Karpas-422 (cell line): ENCODE data around the gene NYAP2. TPM values are rescaled to one million over a fixed set of nuclear protein-coding genes. Genes with fewer than 3 reads are reported as not detected.
A peak's percentile ranks its signal among the peaks of the same experiment; 100 is the strongest.

Source experiments
- DNase-seq: peaks from one replicate; pipeline ENCODE4 v3.0.0-alpha.2; 2015
- H2AFZ ChIP-seq: fragments of 200-600 bp; sonication (generic); 2 replicates; pipeline ENCODE4 v1.6.1; 2014; ENCODE audit warnings: antibody characterized with exemption, low read length, mixed read lengths
- H3K27ac ChIP-seq: fragments of 200-600 bp; sonication (generic); 2 replicates; pipeline ENCODE4 v1.5.1; 2014; ENCODE audit warnings: mild to moderate bottlenecking, low read length, moderate library complexity
- H3K27me3 ChIP-seq: fragments of 200-600 bp; sonication (generic); 2 replicates; pipeline ENCODE4 v1.6.1; 2014; ENCODE audit warnings: low read length, mixed read lengths
- H3K36me3 ChIP-seq: fragments of 200-600 bp; sonication (generic); 2 replicates; pipeline ENCODE4 v1.6.1; 2014; ENCODE audit warnings: low read length, mixed read lengths; ENCODE audit not compliant: insufficient read depth
- H3K4me1 ChIP-seq: fragments of 200-600 bp; sonication (generic); 2 replicates; pipeline ENCODE4 v1.6.1; 2014; ENCODE audit warnings: mild to moderate bottlenecking, low read length, mixed read lengths
- H3K4me2 ChIP-seq: fragments of 200-600 bp; sonication (generic); 2 replicates; pipeline ENCODE4 v1.6.1; 2014; ENCODE audit warnings: low read length, low read depth, mild to moderate bottlenecking; ENCODE audit not compliant: poor library complexity, severe bottlenecking
- H3K4me3 ChIP-seq: fragments of 200-600 bp; sonication (generic); 2 replicates; pipeline ENCODE4 v1.5.1; 2014; ENCODE audit warnings: mild to moderate bottlenecking, antibody characterized with exemption, low read length, mixed read lengths
- H3K79me2 ChIP-seq: fragments of 200-600 bp; sonication (generic); 2 replicates; pipeline ENCODE4 v1.6.1; 2014; ENCODE audit warnings: mild to moderate bottlenecking, low read length, mixed read lengths
- H3K9ac ChIP-seq: fragments of 200-600 bp; sonication (generic); 2 replicates; pipeline ENCODE4 v1.6.0; 2014; ENCODE audit warnings: low read length
- H3K9me2 ChIP-seq: fragments of 200-600 bp; sonication (generic), shearing (Covaris generic); replicated peaks from 2 replicates; pipeline ENCODE4 v1.6.0; 2014; ENCODE audit warnings: mild to moderate bottlenecking, low read length, moderate library complexity; ENCODE audit not compliant: insufficient read depth
- H3K9me3 ChIP-seq: fragments of 300-700, 200-600 bp; sonication (generic); 2 replicates; pipeline ENCODE4 v1.6.1; 2014; ENCODE audit warnings: low read length, mixed read lengths
- H4K20me1 ChIP-seq: fragments of 200-600 bp; sonication (generic); 2 replicates; pipeline ENCODE4 v1.6.1; 2014; ENCODE audit warnings: mild to moderate bottlenecking, antibody characterized with exemption, low read length, low read depth; ENCODE audit not compliant: insufficient read depth
- total RNA-seq: library from RNA; depleted of rRNA; stranded (reverse); fragments of >200 nt; shearing (Covaris generic); gene quantifications from 2 replicates; pipeline ENCODE4 v1.2.3, GENCODE V29; 2014; ENCODE audit warnings: low replicate concordance

Gene NYAP2
- total RNA-seq, 1 experiment from 2014 or later, result not detected

DNA sequence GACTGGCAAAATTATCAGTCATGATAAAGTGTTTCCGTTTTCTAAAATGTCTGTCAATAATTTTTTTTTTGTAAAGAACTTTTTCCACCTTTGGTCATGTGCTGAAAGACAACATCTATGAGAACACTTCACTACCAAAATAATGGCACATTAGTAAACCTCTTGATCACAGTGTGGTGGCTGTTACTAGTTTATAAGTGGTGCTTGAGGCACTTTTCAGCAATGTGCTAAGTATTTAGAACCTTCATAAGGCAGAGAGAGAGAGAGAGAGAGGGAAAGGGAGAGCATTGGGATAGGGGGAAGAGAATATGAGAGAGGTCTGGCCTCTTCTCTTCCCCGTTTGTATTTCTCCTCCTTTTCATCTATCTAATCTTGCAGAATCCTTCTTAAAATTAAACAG lies 1.1 kb upstream of the NYAP2 start:
- Histone ChIP-seq H3K9ac (no peak overlapping the region), H3K4me1 (no peaks in the 10 kb centered on the region), H3K36me3 (no peaks in the 10 kb centered on the region), H3K27ac (no peak overlapping the region), H3K9me3 (no peaks in the 10 kb centered on the region), H4K20me1 (no peaks in the 10 kb centered on the region), H3K27me3 (no peaks in the 10 kb centered on the region), H2AFZ (no peak overlapping the region), H3K4me2 (no peak overlapping the region), H3K79me2 (no peaks in the 10 kb centered on the region), H3K4me3 (no peak overlapping the region), H3K9me2 (no peaks in the 10 kb centered on the region)
- no peak for DNase-seq

DNA sequence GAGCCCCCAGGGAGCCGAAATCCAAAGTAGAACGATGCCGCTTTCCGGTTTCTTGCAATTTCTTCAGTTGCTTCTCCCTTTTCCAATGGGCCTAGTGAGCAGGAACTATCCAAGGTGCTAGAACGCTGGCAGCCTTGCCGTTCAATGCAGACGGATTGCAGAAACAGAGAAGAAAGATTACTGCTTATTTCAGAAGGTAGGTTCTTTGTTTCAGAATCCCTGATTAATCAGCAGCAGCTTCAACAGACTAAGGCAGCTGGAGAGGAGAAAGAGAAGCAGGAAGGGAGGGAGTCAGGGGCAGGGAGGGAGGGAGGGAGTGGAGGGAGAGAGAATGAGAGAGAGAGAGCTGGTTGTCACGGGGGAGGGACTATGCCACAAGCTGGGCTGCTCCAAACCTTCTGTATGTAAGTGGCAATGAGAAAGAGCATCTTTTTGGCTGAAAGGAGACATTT lies 576 bp downstream of the NYAP2 start:
- Histone ChIP-seq H3K9me3 (no peaks in the 10 kb centered on the region), H3K4me2 (no peak overlapping the region), H3K79me2 (no peaks in the 10 kb centered on the region), H3K9ac (no peak overlapping the region), H2AFZ (no peak overlapping the region), H3K27me3 (no peaks in the 10 kb centered on the region), H4K20me1 (no peaks in the 10 kb centered on the region), H3K36me3 (no peaks in the 10 kb centered on the region), H3K27ac (no peak overlapping the region), H3K9me2 (no peaks in the 10 kb centered on the region), H3K4me1 (no peaks in the 10 kb centered on the region), H3K4me3 (no peak overlapping the region)
- peak; percentile 53 for DNase-seq

DNA sequence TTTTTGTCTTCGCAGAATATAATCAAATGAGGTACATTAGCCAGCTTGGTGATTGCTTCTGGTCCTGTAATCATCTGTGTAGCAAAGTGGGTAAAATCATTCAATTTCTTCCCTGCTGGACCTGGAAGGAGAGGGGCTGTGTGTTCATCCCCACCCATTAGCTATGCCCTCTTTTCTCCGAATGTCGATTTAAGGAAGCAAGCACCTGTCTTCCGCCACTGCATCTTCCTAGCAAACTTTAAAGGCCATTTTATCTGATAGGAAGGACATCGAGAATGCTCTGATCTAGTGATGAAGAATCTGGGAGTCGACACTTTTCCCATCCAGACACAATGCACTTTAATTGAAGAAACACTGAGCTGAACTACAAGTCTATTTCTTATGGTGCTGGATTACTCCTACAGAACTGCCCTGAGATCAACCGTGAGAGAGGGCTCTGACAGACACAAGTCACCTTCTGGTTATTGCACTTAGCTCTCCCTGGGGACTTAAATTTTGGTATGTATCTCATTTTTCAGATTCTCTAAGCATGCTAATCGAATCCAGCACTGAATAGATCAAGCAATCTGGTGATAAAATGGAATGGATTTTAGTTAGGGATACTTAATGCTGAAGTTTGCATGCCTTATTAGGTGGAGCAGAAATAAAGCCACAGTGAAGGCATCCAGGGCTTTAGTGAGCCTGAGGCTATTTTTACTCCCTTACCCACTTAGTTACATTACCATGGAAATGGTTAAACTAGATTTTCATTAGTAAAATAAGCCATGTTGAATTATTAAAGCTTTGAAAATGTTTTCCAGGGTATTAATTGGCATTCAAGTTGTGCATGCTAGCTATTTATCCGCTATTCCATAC lies 1.3 kb downstream of the NYAP2 start:
- Histone ChIP-seq H3K9me2 (no peaks in the 10 kb centered on the region), H3K79me2 (no peaks in the 10 kb centered on the region), H2AFZ (no peak overlapping the region), H3K4me2 (no peak overlapping the region), H3K9ac (no peak overlapping the region), H3K36me3 (no peaks in the 10 kb centered on the region), H3K4me3 (no peak overlapping the region), H3K27me3 (no peaks in the 10 kb centered on the region), H3K4me1 (no peaks in the 10 kb centered on the region), H4K20me1 (no peaks in the 10 kb centered on the region), H3K9me3 (no peaks in the 10 kb centered on the region), H3K27ac (no peak overlapping the region)
- DNase-seq, result no peak

DNA sequence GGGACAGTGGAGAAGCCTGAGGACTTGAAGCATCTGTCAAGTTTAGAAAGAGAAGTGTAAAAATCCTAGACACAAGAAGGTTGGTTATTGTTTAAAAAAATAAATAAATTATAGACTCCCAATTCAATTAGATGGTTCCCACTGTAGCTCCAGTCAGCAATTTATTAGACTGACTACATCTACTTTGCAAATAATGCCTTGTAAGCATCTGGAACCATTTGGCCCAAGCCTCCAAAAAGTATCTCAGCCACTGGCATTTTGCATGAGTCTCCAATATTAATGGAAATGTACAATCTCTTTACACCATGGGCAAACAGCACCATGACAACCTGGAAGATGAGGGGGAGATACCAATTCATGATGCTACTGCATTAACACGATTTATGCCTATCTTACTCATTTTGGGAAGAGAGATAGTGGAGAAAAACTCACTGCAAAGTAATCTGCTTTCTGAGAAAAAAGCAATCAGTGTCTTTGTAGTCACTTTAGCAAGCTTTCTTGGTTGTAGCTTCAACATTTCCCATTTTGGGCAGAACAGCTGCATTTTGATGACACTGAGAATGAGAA lies 2.8 kb downstream of the NYAP2 start:
- Histone ChIP-seq H3K4me1 (no peaks in the 10 kb centered on the region), H4K20me1 (no peaks in the 10 kb centered on the region), H3K9me3 (no peaks in the 10 kb centered on the region), H3K4me3 (no peak overlapping the region), H3K36me3 (no peaks in the 10 kb centered on the region), H3K9ac (no peak overlapping the region), H3K9me2 (no peaks in the 10 kb centered on the region), H3K27ac (no peak overlapping the region), H3K79me2 (no peaks in the 10 kb centered on the region), H3K4me2 (no peak overlapping the region), H3K27me3 (no peaks in the 10 kb centered on the region), H2AFZ (no peak overlapping the region)
- no peak for DNase-seq

DNA sequence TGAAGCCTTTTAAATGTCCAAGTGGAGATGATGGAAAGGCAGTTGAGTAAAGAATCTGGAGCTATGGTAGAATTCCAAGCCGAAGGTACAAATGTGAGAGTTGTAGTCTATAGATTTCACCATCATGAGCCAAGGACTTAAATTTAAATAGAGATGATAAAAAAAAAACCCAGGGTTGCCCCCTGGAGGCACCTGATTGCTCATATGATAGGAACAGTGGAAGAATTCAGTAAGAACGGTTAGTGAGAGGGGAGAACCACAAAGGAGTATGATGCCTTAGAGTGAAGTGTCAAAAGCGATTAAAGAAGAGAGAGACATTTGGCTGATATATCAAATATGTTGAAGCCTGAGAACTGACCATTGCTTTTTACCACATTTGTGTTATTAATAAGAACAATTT lies 11.9 kb downstream of the NYAP2 start:
- Histone ChIP-seq H3K27ac (no peak overlapping the region), H4K20me1 (no peaks in the 10 kb centered on the region), H3K9me3 (no peaks in the 10 kb centered on the region), H3K4me3 (no peak overlapping the region), H3K9me2 (no peaks in the 10 kb centered on the region), H3K79me2 (no peaks in the 10 kb centered on the region), H3K4me2 (no peak overlapping the region), H3K27me3 (no peaks in the 10 kb centered on the region), H3K36me3 (no peaks in the 10 kb centered on the region), H3K9ac (no peak overlapping the region), H2AFZ (no peak overlapping the region), H3K4me1 (no peaks in the 10 kb centered on the region)
- DNase-seq, result peak; percentile 61

DNA sequence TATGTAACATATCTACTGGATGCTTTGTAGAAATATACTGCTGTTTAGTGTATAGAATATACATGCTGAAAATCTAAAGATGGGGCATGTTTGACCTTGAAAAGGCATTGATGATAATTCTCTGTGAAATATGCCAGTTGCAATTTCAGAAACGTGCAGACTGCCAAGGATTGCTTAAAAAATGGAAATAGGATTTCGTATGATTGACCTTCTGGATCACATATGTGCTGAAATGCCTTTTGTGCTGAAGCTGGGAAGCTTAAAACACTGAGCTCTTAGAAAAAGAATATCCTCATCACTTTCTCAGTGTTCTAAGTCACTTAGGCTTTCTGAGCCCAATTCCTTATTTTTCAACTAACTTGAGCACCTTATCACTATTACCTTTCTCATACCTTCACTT lies 14.3 kb downstream of the NYAP2 start:
- H3K4me1 ChIP-seq, result no peaks in the 10 kb centered on the region
- no peaks in the 10 kb centered on the region for H3K79me2 ChIP-seq
- H3K27ac ChIP-seq, result no peak overlapping the region

DNA sequence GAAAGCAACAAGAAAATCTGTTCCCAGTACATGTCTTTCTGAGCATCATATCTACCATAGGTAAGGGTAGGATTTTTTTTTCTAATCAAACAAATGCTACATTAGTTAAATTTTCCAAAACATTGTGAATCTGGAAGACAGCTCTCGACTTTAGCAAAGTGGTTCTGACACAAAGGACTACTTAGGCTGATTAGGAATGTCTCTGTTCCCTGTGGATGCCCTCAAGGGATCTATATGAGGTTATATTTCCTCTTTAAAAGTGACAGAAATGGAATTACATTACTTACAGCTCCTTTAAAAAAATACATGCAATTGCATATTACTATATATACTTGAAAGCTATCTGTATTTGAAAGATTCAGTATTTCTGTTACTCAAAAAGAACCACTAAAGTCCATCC lies 15.4 kb downstream of the NYAP2 start:
- H3K4me3 ChIP-seq, result no peak overlapping the region
- DNase-seq, result no peak
- H3K4me2 ChIP-seq, result no peak overlapping the region
- H3K4me1 ChIP-seq, result no peaks in the 10 kb centered on the region
- H2AFZ ChIP-seq, result no peak overlapping the region
- H3K27ac ChIP-seq, result no peak overlapping the region
- no peak overlapping the region for H3K9ac ChIP-seq
- no peaks in the 10 kb centered on the region for H3K9me2 ChIP-seq
- no peaks in the 10 kb centered on the region for H3K36me3 ChIP-seq
- H3K79me2 ChIP-seq, result no peaks in the 10 kb centered on the region
- no peaks in the 10 kb centered on the region for H3K27me3 ChIP-seq
- no peaks in the 10 kb centered on the region for H3K9me3 ChIP-seq
- no peaks in the 10 kb centered on the region for H4K20me1 ChIP-seq

More for the DNA sequence above, 14.3 kb downstream of the NYAP2 start:
- Histone ChIP-seq H3K9ac (no peak overlapping the region), H3K9me2 (no peaks in the 10 kb centered on the region), H3K27me3 (no peaks in the 10 kb centered on the region), H2AFZ (no peak overlapping the region), H3K4me2 (no peak overlapping the region), H3K36me3 (no peaks in the 10 kb centered on the region), H3K9me3 (no peaks in the 10 kb centered on the region), H4K20me1 (no peaks in the 10 kb centered on the region), H3K4me3 (no peak overlapping the region)
- peak; percentile 15 for DNase-seq

DNA sequence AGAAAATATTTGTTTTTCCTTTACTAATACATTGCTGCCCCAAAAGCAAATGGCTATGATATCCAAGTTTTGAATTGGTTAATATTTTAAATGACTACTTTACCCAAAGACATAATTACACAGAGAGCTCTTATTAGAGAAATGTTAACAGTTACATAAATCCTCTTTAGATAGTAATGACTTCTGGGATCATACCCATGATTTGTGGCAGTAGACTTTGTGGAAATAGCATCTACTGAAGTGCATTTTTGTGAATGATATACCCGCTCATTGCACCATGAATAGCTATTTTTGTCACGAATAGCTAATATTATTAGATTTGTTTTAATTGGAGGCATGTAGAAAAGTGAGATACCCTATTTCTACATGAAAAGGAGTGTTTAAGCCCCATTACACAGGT lies 15.8 kb downstream of the NYAP2 start:
- Histone ChIP-seq H3K9me2 (no peaks in the 10 kb centered on the region), H3K27ac (no peak overlapping the region), H3K4me3 (no peak overlapping the region), H3K9ac (no peak overlapping the region), H3K27me3 (no peaks in the 10 kb centered on the region), H4K20me1 (no peaks in the 10 kb centered on the region), H3K4me2 (no peak overlapping the region), H3K36me3 (no peaks in the 10 kb centered on the region), H3K9me3 (no peaks in the 10 kb centered on the region), H3K79me2 (no peaks in the 10 kb centered on the region), H2AFZ (no peak overlapping the region), H3K4me1 (no peaks in the 10 kb centered on the region)
- DNase-seq, result no peak
